Body of pancreas (tissue), 4 donors: ENCODE results near the gene HPS6. TPM values are rescaled to one million over a fixed set of nuclear protein-coding genes. Genes with fewer than 3 reads are reported as not detected.
A peak's percentile ranks its signal among the peaks of the same experiment; 100 is the strongest.

Experiments
- ATAC-seq: fragments of 150-250 bp; one replicate; pipeline ENCODE4 v1.9.1; 2016
- DNase-seq, 4 donors: peaks; one replicate each; pipeline ENCODE4 v3.0.0-alpha.2; 2019
- H3K27ac ChIP-seq, 4 donors: fragments of 200-600 bp; sonication (generic); 1 replicate in 3 of 4; 2 replicates in 1 of 4; pipeline versions ENCODE4 v1.5.1 to v1.6.1; 2016 to 2019; ENCODE audit warnings: mild to moderate bottlenecking in 1 of 4, mixed read lengths in 1 of 4, moderate library complexity in 1 of 4
- H3K27me3 ChIP-seq, 2 donors: fragments of 200-600 bp; sonication (generic); one replicate each; pipeline ENCODE4 v1.6.0; 2016; ENCODE audit warnings: mild to moderate bottlenecking in 1 of 2
- H3K36me3 ChIP-seq, 2 donors: fragments of 200-600 bp; sonication (generic); replicated peaks in 1 of 2; 2 replicates each; pipeline ENCODE4 v1.5.1; 2016; ENCODE audit warnings: low read depth in 2 of 2; ENCODE audit not compliant: insufficient read depth in 1 of 2
- H3K4me1 ChIP-seq: fragments of 200-600 bp; sonication (generic); one replicate; pipeline ENCODE4 v1.6.0; 2016
- H3K4me3 ChIP-seq, 2 donors: fragments of 200-600 bp; sonication (generic); 1 replicate in 1 of 2; 2 replicates in 1 of 2; pipeline ENCODE4 v1.5.1; 2016 to 2019
- H3K9me3 ChIP-seq, 3 donors: fragments of 200-600 bp; sonication (generic); 1 replicate in 2 of 3; 2 replicates in 1 of 3; pipeline ENCODE4 v1.5.1; 2016
- POLR2A ChIP-seq, 3 donors: fragments of 450-650 bp; IDR thresholded peaks; one replicate each; pipeline ENCODE4 v1.6.1; 2016; ENCODE audit warnings: antibody characterized with exemption in 3 of 3, mild to moderate bottlenecking in 2 of 3
- WGBS, 2 donors: methylation state at CpG; one replicate each; pipeline ENCODE4 v1.1.5; 2017; 5-methylcytosine and 5-hydroxymethylcytosine counted together
- intact Hi-C: fragments of 100-400 bp; cut with DNase I; formaldehyde crosslinking; loops from one replicate; pipeline ENCODE4 v1.15.1; 2023
- total RNA-seq, 2 donors: library from RNA; depleted of rRNA; stranded (reverse); fragments of >200 nt; gene quantifications; one replicate each; pipeline ENCODE4 v1.1.0, GENCODE V29; 2016
- TF ChIP-seq, protein P1 (sequence below), 7 experiments: fragments of 450-650 bp in 4 of 7; fragments of 200-600 bp in 3 of 7; sonication (generic) in 3 of 7; IDR thresholded peaks; one replicate each; pipeline ENCODE4 v1.5.1; 2016 to 2019; ENCODE audit warnings: antibody characterized with exemption in 7 of 7

The HPS6 gene
- total RNA-seq, 2 donors from 2014 or later: 16.6 to 33.0 TPM

DNA sequence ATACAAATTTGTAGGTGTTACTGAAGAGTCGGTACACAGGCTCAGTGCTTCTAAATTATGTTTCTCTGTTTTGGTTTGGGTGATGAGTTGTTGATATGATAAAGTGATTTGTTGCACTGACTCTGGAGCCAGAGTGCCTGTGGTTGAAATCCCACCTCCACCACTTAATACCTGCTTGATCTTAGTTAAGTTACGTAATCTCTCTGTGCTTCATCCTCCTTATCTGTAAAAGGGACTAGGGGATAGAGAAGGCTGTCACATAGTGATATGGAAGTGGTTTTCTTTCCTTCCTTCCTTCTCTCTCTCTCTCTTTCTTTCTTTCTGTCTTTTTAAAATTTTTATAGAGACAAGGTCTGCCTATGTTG is 664 bp upstream of the HPS6 start:
- DNase-seq: no peak
- intact Hi-C loops: no loop called here
- H3K9me3 ChIP-seq: no peaks in the 10 kb centered on the region
- H3K27me3 ChIP-seq: no peaks in the 10 kb centered on the region
- no peak for TF ChIP-seq POLR2A (IDR thresholded peaks at IDR 0.05)
- TF ChIP-seq, protein P1, sequence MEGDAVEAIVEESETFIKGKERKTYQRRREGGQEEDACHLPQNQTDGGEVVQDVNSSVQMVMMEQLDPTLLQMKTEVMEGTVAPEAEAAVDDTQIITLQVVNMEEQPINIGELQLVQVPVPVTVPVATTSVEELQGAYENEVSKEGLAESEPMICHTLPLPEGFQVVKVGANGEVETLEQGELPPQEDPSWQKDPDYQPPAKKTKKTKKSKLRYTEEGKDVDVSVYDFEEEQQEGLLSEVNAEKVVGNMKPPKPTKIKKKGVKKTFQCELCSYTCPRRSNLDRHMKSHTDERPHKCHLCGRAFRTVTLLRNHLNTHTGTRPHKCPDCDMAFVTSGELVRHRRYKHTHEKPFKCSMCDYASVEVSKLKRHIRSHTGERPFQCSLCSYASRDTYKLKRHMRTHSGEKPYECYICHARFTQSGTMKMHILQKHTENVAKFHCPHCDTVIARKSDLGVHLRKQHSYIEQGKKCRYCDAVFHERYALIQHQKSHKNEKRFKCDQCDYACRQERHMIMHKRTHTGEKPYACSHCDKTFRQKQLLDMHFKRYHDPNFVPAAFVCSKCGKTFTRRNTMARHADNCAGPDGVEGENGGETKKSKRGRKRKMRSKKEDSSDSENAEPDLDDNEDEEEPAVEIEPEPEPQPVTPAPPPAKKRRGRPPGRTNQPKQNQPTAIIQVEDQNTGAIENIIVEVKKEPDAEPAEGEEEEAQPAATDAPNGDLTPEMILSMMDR (IDR thresholded peaks at IDR 0.05): no peak
- no peak for ATAC-seq
- no peaks in the 10 kb centered on the region for H3K36me3 ChIP-seq
- H3K4me3 ChIP-seq: no peak overlapping the region
- peak overlapping the region in 3 of 4 donors; percentile 83 to 96 (median 94) for H3K27ac ChIP-seq
- WGBS, 2 donors: 59 to 65% methylated on average over 2 of the region's 2 CpGs
- peaks cover 35% of the 10 kb centered on the region for H3K4me1 ChIP-seq

- DNase-seq: peak; percentile 30 to 47 (median 40)
- Histone ChIP-seq H3K4me3 (peak overlapping the region; percentile 88 to 92), H3K9me3 (no peaks in the 10 kb centered on the region), H3K27ac (peak overlapping the region; percentile 50 to 96 (median 88)), H3K4me1 (peaks cover 35% of the 10 kb centered on the region), H3K27me3 (no peaks in the 10 kb centered on the region), H3K36me3 (no peaks in the 10 kb centered on the region)
- intact Hi-C loops: no loop called here
- 6 to 70% methylated on average over 4 to 58 of the region's 63 CpGs for WGBS, 2 donors
- ATAC-seq: peak; percentile 46
- no peak for TF ChIP-seq POLR2A (IDR thresholded peaks at IDR 0.05)
- TF ChIP-seq, protein P1 (IDR thresholded peaks at IDR 0.05): no peak
These were observed 631 bp downstream of the HPS6 start for GRCh38 chr10:102065561-102066398.

GRCh38 chr10:102066399-102067088 is 1.4 kb downstream of the HPS6 start:
- no peak for DNase-seq
- intact Hi-C loops: no loop called here
- Histone ChIP-seq H3K36me3 (no peaks in the 10 kb centered on the region), H3K27ac (peak overlapping the region in 3 of 4 donors; percentile 83 to 96 (median 94)), H3K27me3 (no peaks in the 10 kb centered on the region), H3K4me3 (peak overlapping the region in 1 of 2 donors; percentile 92), H3K9me3 (no peaks in the 10 kb centered on the region), H3K4me1 (peaks cover 35% of the 10 kb centered on the region)
- WGBS, 2 donors: 75 to 84% methylated on average over 8 to 16 of the region's 16 CpGs
- ATAC-seq: no peak
- TF ChIP-seq, protein P1 (IDR thresholded peaks at IDR 0.05): no peak
- TF ChIP-seq POLR2A (IDR thresholded peaks at IDR 0.05): no peak

DNA sequence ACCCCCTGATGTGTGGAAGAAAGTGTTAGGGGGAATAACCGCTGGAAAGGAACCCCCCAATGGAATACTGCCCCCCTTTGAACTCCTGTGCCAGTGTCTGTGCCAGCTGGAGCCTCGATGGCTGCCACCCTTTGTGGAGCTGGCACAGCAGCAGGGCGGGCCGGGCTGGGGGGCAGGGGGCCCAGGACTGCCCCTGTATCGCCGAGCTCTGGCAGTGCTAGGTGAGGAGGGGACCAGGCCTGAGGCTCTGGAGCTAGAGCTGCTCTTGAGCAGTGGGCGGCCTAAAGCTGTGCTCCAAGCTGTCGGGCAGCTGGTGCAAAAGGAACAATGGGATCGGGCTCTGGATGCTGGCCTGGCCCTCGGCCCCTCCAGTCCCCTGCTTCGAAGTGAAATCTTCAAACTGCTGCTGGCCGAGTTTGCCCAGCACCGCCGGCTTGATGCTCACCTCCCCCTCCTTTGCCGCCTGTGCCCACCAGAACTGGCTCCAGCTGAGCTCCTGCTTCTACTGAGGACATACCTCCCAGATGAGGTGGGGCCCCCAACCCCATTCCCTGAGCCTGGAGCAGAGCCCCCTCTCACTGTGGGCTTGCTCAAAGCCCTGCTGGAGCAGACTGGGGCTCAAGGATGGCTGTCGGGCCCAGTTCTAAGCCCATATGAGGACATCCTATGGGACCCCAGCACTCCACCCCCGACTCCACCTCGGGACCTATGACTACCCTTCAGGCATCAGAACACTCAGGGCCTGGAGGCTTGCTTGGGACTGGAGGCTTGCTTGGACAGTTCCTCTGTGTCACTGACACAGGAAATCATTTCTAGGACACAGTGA is 2.2 kb downstream of the HPS6 start:
- intact Hi-C loops: no loop called here
- Histone ChIP-seq H3K4me1 (peaks cover 35% of the 10 kb centered on the region), H3K36me3 (no peaks in the 10 kb centered on the region), H3K9me3 (no peaks in the 10 kb centered on the region), H3K27me3 (no peaks in the 10 kb centered on the region), H3K4me3 (no peak overlapping the region), H3K27ac (no peak overlapping the region)
- DNase-seq (no peak), ATAC-seq (no peak)
- TF ChIP-seq, protein P1 (IDR thresholded peaks at IDR 0.05): no peak
- no peak for TF ChIP-seq POLR2A (IDR thresholded peaks at IDR 0.05)
- WGBS, 2 donors: 73 to 79% methylated on average over 12 to 16 of the region's 18 CpGs
